ENCODE measurements around the gene FAM13A.

DNA sequence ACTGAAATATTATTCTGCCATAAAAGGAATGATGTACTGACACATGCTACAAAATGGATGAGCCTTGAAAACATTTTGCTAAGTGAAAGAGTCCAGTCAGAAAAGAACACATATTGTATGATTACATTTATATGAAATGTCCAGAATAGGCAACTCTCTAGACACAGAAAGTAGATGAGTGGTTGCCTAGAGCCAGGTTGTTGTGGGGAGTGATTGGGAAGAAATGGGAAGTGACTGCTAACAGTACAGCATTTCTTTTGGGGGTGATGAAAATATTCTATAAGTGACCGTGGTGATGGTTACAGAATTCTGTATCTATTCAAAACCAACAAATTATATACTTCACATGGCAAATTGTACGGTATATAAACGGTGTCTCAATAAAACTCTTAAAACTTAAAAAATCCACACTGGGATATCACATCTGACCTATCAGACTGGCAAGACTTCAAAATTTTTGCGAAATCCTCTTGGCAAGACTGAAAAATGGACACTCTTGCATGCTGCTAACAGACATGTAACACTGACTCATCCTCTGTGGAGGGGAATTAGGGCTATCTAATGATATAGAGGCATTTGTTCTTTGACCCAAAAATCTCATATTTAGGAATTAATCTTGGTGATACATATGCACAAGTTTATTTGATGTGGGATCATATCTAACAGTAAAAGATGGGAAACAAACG is 71.8 kb downstream of the FAM13A start:
- TF ChIP-seq, protein P1, sequence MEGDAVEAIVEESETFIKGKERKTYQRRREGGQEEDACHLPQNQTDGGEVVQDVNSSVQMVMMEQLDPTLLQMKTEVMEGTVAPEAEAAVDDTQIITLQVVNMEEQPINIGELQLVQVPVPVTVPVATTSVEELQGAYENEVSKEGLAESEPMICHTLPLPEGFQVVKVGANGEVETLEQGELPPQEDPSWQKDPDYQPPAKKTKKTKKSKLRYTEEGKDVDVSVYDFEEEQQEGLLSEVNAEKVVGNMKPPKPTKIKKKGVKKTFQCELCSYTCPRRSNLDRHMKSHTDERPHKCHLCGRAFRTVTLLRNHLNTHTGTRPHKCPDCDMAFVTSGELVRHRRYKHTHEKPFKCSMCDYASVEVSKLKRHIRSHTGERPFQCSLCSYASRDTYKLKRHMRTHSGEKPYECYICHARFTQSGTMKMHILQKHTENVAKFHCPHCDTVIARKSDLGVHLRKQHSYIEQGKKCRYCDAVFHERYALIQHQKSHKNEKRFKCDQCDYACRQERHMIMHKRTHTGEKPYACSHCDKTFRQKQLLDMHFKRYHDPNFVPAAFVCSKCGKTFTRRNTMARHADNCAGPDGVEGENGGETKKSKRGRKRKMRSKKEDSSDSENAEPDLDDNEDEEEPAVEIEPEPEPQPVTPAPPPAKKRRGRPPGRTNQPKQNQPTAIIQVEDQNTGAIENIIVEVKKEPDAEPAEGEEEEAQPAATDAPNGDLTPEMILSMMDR (IDR thresholded peaks at IDR 0.05; ENCODE audit: low read length) = no peak
- TF ChIP-seq EZH2 (optimal IDR thresholded peaks at IDR 0.05; ENCODE audit: low read depth, low read length) = no peak

Measured in MM.1S (cell line).